K562 (cell line): ENCODE data around the gene ACOT7. TPM values are rescaled to one million over a fixed set of nuclear protein-coding genes. Genes with fewer than 3 reads are reported as not detected.

Source experiments
- ARID2 ChIP-seq: fragments of 450-650 bp; IDR thresholded peaks from 2 replicates; pipeline ENCODE4 v1.6.1; 2017; ENCODE audit warnings: antibody characterized with exemption, mild to moderate bottlenecking
- FOXP1 ChIP-seq: sonication (generic); formaldehyde crosslinking; IDR thresholded peaks from 2 replicates; pipeline ENCODE4 v1.8.0; 2022; ENCODE audit warnings: mild to moderate bottlenecking, missing genetic modification reagents
- HMGXB4 ChIP-seq: sonication (generic); formaldehyde crosslinking; IDR thresholded peaks from 2 replicates; pipeline ENCODE4 v1.8.1; 2023; ENCODE audit warnings: mild to moderate bottlenecking, missing genetic modification reagents
- PTTG1 ChIP-seq: fragments of 450-650 bp; IDR thresholded peaks from 2 replicates; pipeline ENCODE4 v1.6.1; 2016; ENCODE audit warnings: low read depth, mild to moderate bottlenecking, missing genetic modification characterization, missing compliant biosample characterization
- RAD21 ChIP-seq, 2 experiments: fragments of 250-450 bp in 1 of 2; fragments of 450-650 bp in 1 of 2; sonication (Bioruptor Pico) in 1 of 2; formaldehyde crosslinking in 1 of 2; IDR thresholded peaks in 1 of 2; conservative IDR thresholded peaks in 1 of 2; 2 replicates each; pipeline versions ENCODE4 v1.4.0 to v1.8.0; 2020 to 2022; ENCODE audit warnings: mild to moderate bottlenecking in 2 of 2, moderate library complexity in 1 of 2
- RHOXF2B ChIP-seq: fragments of 250-450 bp; sonication (Bioruptor Pico); conservative IDR thresholded peaks from 2 replicates; pipeline ENCODE4 v1.5.1; 2021
- SPI1 ChIP-seq: IDR thresholded peaks from 2 replicates; pipeline ENCODE4 v1.6.1; 2011; ENCODE audit warnings: low read depth, low read length, control low read depth, borderline replicate concordance
- SRF ChIP-seq, 2 experiments: fragments of 250-450, 450-650 bp in 1 of 2; sonication (Bioruptor Pico) in 1 of 2; sonication (generic) in 1 of 2; formaldehyde crosslinking; IDR thresholded peaks; 2 replicates each; pipeline versions ENCODE4 v1.5.0 to v1.5.1; 2020 to 2022; ENCODE audit warnings: mild to moderate bottlenecking in 1 of 2, missing genetic modification reagents in 1 of 2
- SUPT5H ChIP-seq: fragments of 450-650 bp; IDR thresholded peaks from 2 replicates; pipeline ENCODE4 v1.6.1; 2016
- TCFL5 ChIP-seq: fragments of 250-450 bp; sonication (Bioruptor Pico); conservative IDR thresholded peaks from 2 replicates; pipeline ENCODE4 v1.6.1; 2021; ENCODE audit warnings: mild to moderate bottlenecking, moderate library complexity, matching md5 sums
- TOE1 ChIP-seq, 2 experiments: fragments of 450-650 bp in 1 of 2; sonication (generic) in 1 of 2; formaldehyde crosslinking in 1 of 2; IDR thresholded peaks; 2 replicates each; pipeline versions ENCODE4 v1.7.1 to v1.8.0; 2016 to 2022; ENCODE audit warnings: borderline replicate concordance in 2 of 2, mild to moderate bottlenecking in 2 of 2, antibody characterized with exemption in 1 of 2, inconsistent platforms in 1 of 2, low read depth in 1 of 2, missing genetic modification reagents in 1 of 2, moderate library complexity in 1 of 2
- VEZF1 ChIP-seq: fragments of 200-800 bp; sonication (Bioruptor generic); IDR thresholded peaks from 2 replicates; pipeline ENCODE4 v1.6.1; 2017; ENCODE audit warnings: missing genetic modification characterization, missing compliant biosample characterization
- YBX1 ChIP-seq: fragments of 450-650 bp; IDR thresholded peaks from 2 replicates; pipeline ENCODE4 v1.7.1; 2016; ENCODE audit warnings: mild to moderate bottlenecking
- ZNF24 ChIP-seq: fragments of 450-650 bp; IDR thresholded peaks from 2 replicates; pipeline ENCODE4 v1.6.1; 2016
- polyA plus RNA-seq, 8 experiments: library from polyadenylated mRNA; depleted of rRNA in 4 of 8; stranded (reverse) in 5 of 8; unstranded in 3 of 8; fragments of >200 nt; fragmentation: Nextera tagmentation in 2 of 8; fragmentation: Illumina TruSeq in 1 of 8; extraction: Ambion mirVana in 2 of 8; extraction: Trizol in 1 of 8; gene quantifications; 2 replicates each; pipeline versions ENCODE4 v1.2.1 to v1.2.3, GENCODE V29; 2011 to 2014; ENCODE audit warnings: inconsistent platforms in 1 of 8, missing spikeins in 1 of 8
- total RNA-seq, 7 experiments: library from RNA; depleted of rRNA in 6 of 7; stranded (reverse); fragments of >200 nt in 6 of 7; fragmentation: Illumina TruSeq in 2 of 7; extraction: Trizol in 2 of 7; gene quantifications; 2 replicates each; pipeline versions ENCODE4 v1.2.1 to v1.2.3, GENCODE V29; 2011 to 2021; ENCODE audit warnings: low replicate concordance in 1 of 7
- TF ChIP-seq, protein P1 (sequence below): fragments of 450-650 bp; formaldehyde crosslinking; IDR thresholded peaks from 2 replicates; pipeline ENCODE4 v1.4.0; 2020; ENCODE audit warnings: mild to moderate bottlenecking, moderate library complexity

ACOT7 gene
- total and polyA plus RNA-seq, 9 of the 15 experiments (the other 6 are each of a cell fraction or from before 2014, with no cell fraction given) = 7.0 to 92.6 (median 37.2) TPM

DNA sequence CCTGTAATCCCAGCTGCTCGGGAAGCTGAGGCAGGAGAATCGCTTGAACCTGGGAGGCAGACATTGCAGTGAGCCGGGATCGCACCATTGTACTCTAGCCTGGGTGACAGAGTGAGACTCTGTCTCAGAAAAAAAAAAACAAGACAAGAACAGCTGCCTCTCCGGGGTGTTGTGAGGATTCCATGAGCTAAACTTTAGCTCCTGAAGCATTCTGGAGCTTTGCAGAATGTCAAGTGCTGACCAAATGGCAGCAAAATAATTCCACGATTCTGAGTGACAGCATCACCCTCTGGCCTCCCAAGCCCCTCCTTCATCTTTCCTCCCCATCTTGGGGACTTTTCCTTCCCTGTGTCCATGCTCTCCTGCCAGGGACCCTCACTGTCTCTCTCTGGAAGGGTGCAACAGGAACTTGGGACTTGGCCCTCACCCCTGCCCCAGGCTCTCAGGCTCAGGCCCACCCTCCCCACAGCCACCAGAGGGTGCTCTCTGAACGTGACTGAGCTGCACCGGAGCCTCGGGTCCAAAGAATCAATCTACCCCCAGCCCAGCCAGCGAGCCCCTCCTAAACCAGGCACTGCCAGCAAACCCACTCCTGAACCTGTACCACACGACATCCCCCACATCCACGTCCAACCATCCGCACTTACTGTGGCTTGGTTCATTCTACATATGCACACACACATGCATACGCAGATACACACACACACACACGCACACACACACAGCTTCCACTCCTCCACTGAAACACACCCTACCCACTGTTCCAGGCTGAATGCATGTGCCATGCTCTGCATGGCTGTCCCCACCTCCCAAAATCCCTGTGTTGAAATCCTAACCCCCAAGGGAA lies 45.7 kb downstream of the ACOT7 start (continued):
- TF ChIP-seq HMGXB4 (CRISPR knock-in tag) = no peak
- TF ChIP-seq SUPT5H = 0 out of 2 replicates have a peak, but pooled peaks have one; percentile 25
- TF ChIP-seq RAD21 (CRISPR knock-in tag; conservative IDR thresholded peaks at IDR 0.05 in 1 of 2, IDR thresholded peaks at IDR 0.05 in 1 of 2) = peak; percentile 95 to 96
- peak; percentile 33; the same call in 1 of the 2 replicates for TF ChIP-seq VEZF1 (CRISPR knock-in tag)
- TF ChIP-seq PTTG1 (tag) = no peak
- 0 out of 4 replicates have a peak, but pooled peaks of 1 of the 2 experiments have one; percentile 25 for TF ChIP-seq SRF (CRISPR knock-in tag; IDR thresholded peaks at IDR 0.05)
- no peak for TF ChIP-seq FOXP1 (CRISPR knock-in tag)
- peak; percentile 73; the same call in 1 of the 2 replicates for TF ChIP-seq TOE1 (IDR thresholded peaks at IDR 0.05; ENCODE audit: borderline replicate concordance)
- no peak for TF ChIP-seq TOE1 (CRISPR knock-in tag; IDR thresholded peaks at IDR 0.05; ENCODE audit: borderline replicate concordance, low read depth)
- TF ChIP-seq ZNF24 = no peak
- TF ChIP-seq SPI1 = no peak
- TF ChIP-seq RHOXF2B (CRISPR knock-in tag) = 0 out of 2 replicates have a peak, but pooled peaks have one; percentile 51
- peak; percentile 94 for TF ChIP-seq ARID2
- TF ChIP-seq, protein P1, sequence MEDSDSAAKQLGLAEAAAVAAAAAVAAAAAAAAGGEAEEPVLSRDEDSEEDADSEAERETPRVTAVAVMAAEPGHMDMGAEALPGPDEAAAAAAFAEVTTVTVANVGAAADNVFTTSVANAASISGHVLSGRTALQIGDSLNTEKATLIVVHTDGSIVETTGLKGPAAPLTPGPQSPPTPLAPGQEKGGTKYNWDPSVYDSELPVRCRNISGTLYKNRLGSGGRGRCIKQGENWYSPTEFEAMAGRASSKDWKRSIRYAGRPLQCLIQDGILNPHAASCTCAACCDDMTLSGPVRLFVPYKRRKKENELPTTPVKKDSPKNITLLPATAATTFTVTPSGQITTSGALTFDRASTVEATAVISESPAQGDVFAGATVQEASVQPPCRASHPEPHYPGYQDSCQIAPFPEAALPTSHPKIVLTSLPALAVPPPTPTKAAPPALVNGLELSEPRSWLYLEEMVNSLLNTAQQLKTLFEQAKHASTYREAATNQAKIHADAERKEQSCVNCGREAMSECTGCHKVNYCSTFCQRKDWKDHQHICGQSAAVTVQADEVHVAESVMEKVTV (CRISPR knock-in tag) = peak; percentile 94
- TF ChIP-seq TCFL5 = no peak
- TF ChIP-seq YBX1 = no peak
- TF ChIP-seq, all 486 proteins: peak for 46
